H9 (cell line): ENCODE results near the gene CALML5. TPM values are rescaled to one million over a fixed set of nuclear protein-coding genes. Genes with fewer than 3 reads are reported as not detected.

Experiments used
- DNase-seq: peaks from one replicate; pipeline ENCODE4 v3.0.0-alpha.2; 2017
- H2AFZ ChIP-seq: one replicate; pipeline ENCODE4 v1.6.1; 2013; ENCODE audit warnings: mild to moderate bottlenecking, low read length, control low read depth, moderate library complexity
- H2AK5ac ChIP-seq: 2 replicates; pipeline ENCODE4 v1.6.1; 2013; ENCODE audit warnings: low read length, control low read depth, mixed read lengths; ENCODE audit not compliant: insufficient read length
- H2BK120ac ChIP-seq: one replicate; pipeline ENCODE4 v1.6.1; 2013; ENCODE audit warnings: low read depth, mild to moderate bottlenecking, low read length, control low read depth, inconsistent platforms; ENCODE audit not compliant: poor library complexity, severe bottlenecking
- H2BK12ac ChIP-seq: 2 replicates; pipeline ENCODE4 v1.6.1; 2013; ENCODE audit warnings: low read length, control low read depth, mixed read lengths, low read depth; ENCODE audit not compliant: insufficient read length
- H2BK15ac ChIP-seq: 2 replicates; pipeline ENCODE4 v1.6.1; 2013; ENCODE audit warnings: low read depth, low read length, control low read depth
- H2BK20ac ChIP-seq: one replicate; pipeline ENCODE4 v1.6.1; 2013; ENCODE audit warnings: low read depth, mild to moderate bottlenecking, low read length, control low read depth, inconsistent platforms; ENCODE audit not compliant: poor library complexity, severe bottlenecking
- H2BK5ac ChIP-seq: 2 replicates; pipeline ENCODE4 v1.6.1; 2013; ENCODE audit warnings: low read length, control low read depth, mixed read lengths; ENCODE audit not compliant: insufficient read length
- H3K14ac ChIP-seq: 2 replicates; pipeline ENCODE4 v1.6.1; 2013; ENCODE audit warnings: low read length, control low read depth; ENCODE audit not compliant: insufficient read depth
- H3K18ac ChIP-seq: 2 replicates; pipeline ENCODE4 v1.6.1; 2013; ENCODE audit warnings: low read depth, mild to moderate bottlenecking, mixed read lengths, low read length, control low read depth; ENCODE audit not compliant: insufficient read length
- H3K23ac ChIP-seq: 2 replicates; pipeline ENCODE4 v1.6.1; 2013; ENCODE audit warnings: low read length, control low read depth, mixed read lengths, low read depth; ENCODE audit not compliant: insufficient read length
- H3K23me2 ChIP-seq: 2 replicates; pipeline ENCODE4 v1.6.1; 2013; ENCODE audit warnings: low read depth, mild to moderate bottlenecking, mixed read lengths, low read length, control low read depth; ENCODE audit not compliant: insufficient read length, poor library complexity, severe bottlenecking
- H3K27ac ChIP-seq: 2 replicates; pipeline ENCODE4 v1.5.1; 2013; ENCODE audit warnings: low read length, control low read depth, mixed read lengths, low read depth; ENCODE audit not compliant: insufficient read length
- H3K27me3 ChIP-seq: 2 replicates; pipeline ENCODE4 v1.6.1; 2013; ENCODE audit warnings: low read length, control low read depth, inconsistent platforms; ENCODE audit not compliant: insufficient read depth
- H3K4ac ChIP-seq: 2 replicates; pipeline ENCODE4 v1.6.1; 2013; ENCODE audit warnings: low read depth, mild to moderate bottlenecking, control low read depth, inconsistent platforms, low read length, moderate library complexity
- H3K4me1 ChIP-seq: 2 replicates; pipeline ENCODE4 v1.6.1; 2013; ENCODE audit warnings: low read length, control low read depth, inconsistent platforms; ENCODE audit not compliant: insufficient read depth
- H3K4me2 ChIP-seq: 2 replicates; pipeline ENCODE4 v1.6.1; 2013; ENCODE audit warnings: low read length, control low read depth, mixed read lengths; ENCODE audit not compliant: insufficient read length, insufficient read depth
- H3K56ac ChIP-seq: 2 replicates; pipeline ENCODE4 v1.6.1; 2013; ENCODE audit warnings: low read depth, mild to moderate bottlenecking, mixed read lengths, low read length, control low read depth; ENCODE audit not compliant: insufficient read length
- H3K79me1 ChIP-seq: 2 replicates; pipeline ENCODE4 v1.6.1; 2013; ENCODE audit warnings: low read depth, mild to moderate bottlenecking, moderate library complexity, low read length, control low read depth, inconsistent platforms; ENCODE audit not compliant: insufficient read depth, poor library complexity, severe bottlenecking
- H3K79me2 ChIP-seq: 2 replicates; pipeline ENCODE4 v1.6.1; 2013; ENCODE audit warnings: low read length, control low read depth, inconsistent platforms; ENCODE audit not compliant: insufficient read depth
- H3K9ac ChIP-seq: 2 replicates; pipeline ENCODE4 v1.6.1; 2013; ENCODE audit warnings: low read length, control low read depth, mixed read lengths; ENCODE audit not compliant: insufficient read length; ENCODE audit errors: extremely low read depth
- H3K9me3 ChIP-seq: one replicate; pipeline ENCODE4 v1.6.1; 2013; ENCODE audit warnings: low read depth, low read length, inconsistent platforms; ENCODE audit not compliant: control insufficient read depth
- H3T11ph ChIP-seq: one replicate; pipeline ENCODE4 v1.6.1; 2013; ENCODE audit warnings: mild to moderate bottlenecking, low read length, control low read depth, inconsistent platforms
- H4K20me1 ChIP-seq: one replicate; pipeline ENCODE4 v1.6.1; 2013; ENCODE audit not compliant: control insufficient read depth, insufficient read length, insufficient read depth
- H4K5ac ChIP-seq: 2 replicates; pipeline ENCODE4 v1.6.1; 2013; ENCODE audit warnings: low read depth, mild to moderate bottlenecking, mixed read lengths, low read length, control low read depth; ENCODE audit not compliant: insufficient read length
- H4K8ac ChIP-seq: replicated peaks from 2 replicates; pipeline ENCODE4 v1.6.1; 2013; ENCODE audit warnings: low read length, control low read depth, mixed read lengths, low read depth; ENCODE audit not compliant: insufficient read length
- H4K91ac ChIP-seq: 2 replicates; pipeline ENCODE4 v1.6.1; 2013; ENCODE audit warnings: low read depth, mild to moderate bottlenecking, moderate library complexity, mixed read lengths, low read length, control low read depth; ENCODE audit not compliant: insufficient read length
- H3K27ac Mint-ChIP-seq, 3 experiments: 2 replicates in 2 of 3; 3 replicates in 1 of 3; pipeline ENCODE4 v1.8.0; 2020 to 2021; ENCODE audit warnings: mixed read lengths in 3 of 3, mild to moderate bottlenecking in 1 of 3, moderate library complexity in 1 of 3
- H3K27me3 Mint-ChIP-seq: 2 replicates; pipeline ENCODE4 v1.8.0; 2021; ENCODE audit warnings: low read depth, mild to moderate bottlenecking, moderate library complexity, mixed read lengths
- H3K36me3 Mint-ChIP-seq, 3 experiments: 2 replicates in 2 of 3; 3 replicates in 1 of 3; pipeline ENCODE4 v1.8.0; 2020 to 2021; ENCODE audit warnings: low read depth in 3 of 3, mixed read lengths in 3 of 3; ENCODE audit not compliant: insufficient read depth in 1 of 3
- H3K4me1 Mint-ChIP-seq, 2 experiments: 2 replicates each; pipeline ENCODE4 v1.8.0; 2020; ENCODE audit warnings: mixed read lengths in 2 of 2
- H3K4me3 Mint-ChIP-seq, 2 experiments: 2 replicates in 1 of 2; 3 replicates in 1 of 2; pipeline ENCODE4 v1.8.0; 2020 to 2021; ENCODE audit warnings: mild to moderate bottlenecking in 2 of 2, mixed read lengths in 2 of 2, moderate library complexity in 1 of 2
- H3K9me3 Mint-ChIP-seq, 2 experiments: 2 replicates in 1 of 2; 3 replicates in 1 of 2; pipeline ENCODE4 v1.8.0; 2020; ENCODE audit warnings: mild to moderate bottlenecking in 2 of 2, mixed read lengths in 2 of 2, moderate library complexity in 1 of 2
- WGBS: extraction: QIAGEN DNeasy Blood & Tissue Kit; methylation state at CpG from one replicate; pipeline ENCODE4 v1.1.7; 2013; ENCODE audit warnings: missing lambda C conversion rate, low lambda C conversion rate, mixed read lengths; ENCODE audit not compliant: insufficient read length; ENCODE audit errors: extremely low coverage; 5-methylcytosine and 5-hydroxymethylcytosine counted together
- total RNA-seq: library from RNA; stranded (reverse); gene quantifications from 2 replicates; pipeline ENCODE4 v1.2.1, GENCODE V29; 2021
- TF ChIP-seq, protein P1 (sequence below): fragments of 200-600 bp; sonication (generic); conservative IDR thresholded peaks from 3 replicates; pipeline ENCODE4 v1.8.0; 2021; ENCODE audit warnings: antibody characterized with exemption, mild to moderate bottlenecking

The CALML5 gene
- total RNA-seq, 1 experiment from 2014 or later: not detected

DNA sequence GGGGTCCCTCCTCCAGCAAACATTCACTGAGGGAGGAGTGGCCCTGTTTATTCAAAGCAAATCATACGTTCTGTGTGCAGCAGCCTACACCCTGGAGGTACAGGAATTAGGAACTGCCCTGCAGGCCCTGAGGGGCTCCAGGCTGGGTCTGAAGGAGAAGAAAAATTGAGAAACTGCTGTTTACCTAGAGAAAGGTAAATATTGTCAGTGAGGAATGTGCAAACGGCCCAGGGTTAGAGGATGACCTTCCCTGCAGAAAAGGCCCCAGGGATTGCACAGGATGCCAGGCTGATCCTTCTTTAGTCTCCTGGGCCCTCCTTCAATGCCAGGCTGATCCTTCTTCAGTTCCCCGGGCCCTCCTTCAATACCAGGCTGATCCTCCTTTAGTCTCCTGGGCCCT lies 5.7 kb downstream of the CALML5 start:
- Histone ChIP-seq H2BK120ac (no peak overlapping the region), H3K4me1 (no peaks in the 10 kb centered on the region), H3K27ac (no peak overlapping the region), H3K23ac (no peak overlapping the region), H3K27me3 (no peaks in the 10 kb centered on the region), H3K18ac (no peak overlapping the region), H3K56ac (no peak overlapping the region), H4K20me1 (no peaks in the 10 kb centered on the region), H3K4me2 (no peak overlapping the region), H2BK20ac (no peak overlapping the region), H2AK5ac (no peak overlapping the region), H3K9me3 (peaks cover 6% of the 10 kb centered on the region), H2BK15ac (no peak overlapping the region), H3K9ac (no peak overlapping the region), H3K23me2 (no peaks in the 10 kb centered on the region), H2AFZ (no peak overlapping the region), H3T11ph (no peak overlapping the region), H2BK5ac (no peak overlapping the region), H3K79me2 (no peaks in the 10 kb centered on the region), H4K5ac (no peak overlapping the region), H4K8ac (no peak overlapping the region), H4K91ac (no peak overlapping the region), H2BK12ac (no peak overlapping the region), H3K14ac (no peak overlapping the region), H3K4ac (no peak overlapping the region), H3K79me1 (no peaks in the 10 kb centered on the region)
- peaks cover 9 to 14% of the 10 kb centered on the region in 2 experiments; a peak in 3 of 4 replicates for H3K4me1 Mint-ChIP-seq
- no peak overlapping the region for H3K4me3 Mint-ChIP-seq
- TF ChIP-seq, protein P1, sequence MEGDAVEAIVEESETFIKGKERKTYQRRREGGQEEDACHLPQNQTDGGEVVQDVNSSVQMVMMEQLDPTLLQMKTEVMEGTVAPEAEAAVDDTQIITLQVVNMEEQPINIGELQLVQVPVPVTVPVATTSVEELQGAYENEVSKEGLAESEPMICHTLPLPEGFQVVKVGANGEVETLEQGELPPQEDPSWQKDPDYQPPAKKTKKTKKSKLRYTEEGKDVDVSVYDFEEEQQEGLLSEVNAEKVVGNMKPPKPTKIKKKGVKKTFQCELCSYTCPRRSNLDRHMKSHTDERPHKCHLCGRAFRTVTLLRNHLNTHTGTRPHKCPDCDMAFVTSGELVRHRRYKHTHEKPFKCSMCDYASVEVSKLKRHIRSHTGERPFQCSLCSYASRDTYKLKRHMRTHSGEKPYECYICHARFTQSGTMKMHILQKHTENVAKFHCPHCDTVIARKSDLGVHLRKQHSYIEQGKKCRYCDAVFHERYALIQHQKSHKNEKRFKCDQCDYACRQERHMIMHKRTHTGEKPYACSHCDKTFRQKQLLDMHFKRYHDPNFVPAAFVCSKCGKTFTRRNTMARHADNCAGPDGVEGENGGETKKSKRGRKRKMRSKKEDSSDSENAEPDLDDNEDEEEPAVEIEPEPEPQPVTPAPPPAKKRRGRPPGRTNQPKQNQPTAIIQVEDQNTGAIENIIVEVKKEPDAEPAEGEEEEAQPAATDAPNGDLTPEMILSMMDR: no peak
- H3K9me3 Mint-ChIP-seq: peaks cover 9 to 11% of the 10 kb centered on the region in 2 experiments
- H3K36me3 Mint-ChIP-seq: peaks cover 3 to 11% (median 5%) of the 10 kb centered on the region in 3 experiments
- no peak overlapping the region for H3K27ac Mint-ChIP-seq
- peaks cover 4% of the 10 kb centered on the region for H3K27me3 Mint-ChIP-seq
- no CpG with 5 or more reads among the region's 3 CpGs for WGBS
- DNase-seq: no peak
